ENCODE data around the gene PRKN.

- TF ChIP-seq CTCF (IDR thresholded peaks at IDR 0.05) (no peak), POLR2A (IDR thresholded peaks at IDR 0.05) (no peak)
Observed at GRCh38 chr6:161613711-161614110, 1113.9 kb downstream of the PRKN start.
